ENCODE results near the gene PSMB10.
"Not testable (repeated sequence)": the region's sequence is repeated elsewhere in the genome, so short reads cannot be mapped to it uniquely, and the experiment has no call there.

PSMB10 gene

DNA sequence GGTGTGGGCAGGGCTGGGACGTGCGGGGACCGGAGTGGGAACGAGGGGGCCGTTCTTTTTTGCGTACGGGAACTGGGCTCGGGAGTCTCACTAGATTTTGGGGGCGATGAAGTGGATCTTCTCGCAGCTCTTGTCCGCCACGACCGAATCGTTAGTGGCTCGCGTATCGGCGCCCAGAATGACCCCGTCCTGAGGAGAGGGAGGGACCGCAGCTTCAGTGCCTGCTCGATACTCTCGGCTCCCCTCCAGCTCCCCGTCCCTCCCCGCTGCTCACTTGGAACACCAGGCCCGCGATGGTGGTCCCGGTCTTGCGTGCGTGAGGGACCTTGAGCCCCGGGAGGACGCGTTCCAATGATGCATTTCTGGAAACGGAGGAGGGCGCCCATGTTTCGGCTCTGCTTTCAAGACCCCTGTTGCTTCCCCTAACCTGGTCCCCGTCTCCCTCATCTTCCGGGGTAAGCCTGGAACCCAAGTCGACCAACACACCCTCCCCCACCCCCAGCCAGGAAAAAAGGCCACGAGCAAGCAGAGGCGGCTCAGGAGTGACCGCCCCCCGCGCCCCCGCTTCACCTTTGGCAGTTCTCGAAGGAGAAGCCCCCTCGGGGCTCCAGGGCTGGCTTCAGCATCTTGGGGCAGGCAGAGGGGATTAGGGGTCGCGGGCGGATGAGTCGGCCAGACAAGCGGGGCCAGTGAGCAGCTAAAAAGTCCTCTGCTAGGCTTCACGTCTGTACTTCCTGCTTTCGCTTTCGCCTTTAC lies at the start of gene PSMB10:
PSMB10 (minus strand) TSS at position 727 of the 756 bp plus-strand sequence; CDS start at position 626, 101 bp downstream.
- DNase-seq: peak; percentile 30 to 56 (median 44)

DNA sequence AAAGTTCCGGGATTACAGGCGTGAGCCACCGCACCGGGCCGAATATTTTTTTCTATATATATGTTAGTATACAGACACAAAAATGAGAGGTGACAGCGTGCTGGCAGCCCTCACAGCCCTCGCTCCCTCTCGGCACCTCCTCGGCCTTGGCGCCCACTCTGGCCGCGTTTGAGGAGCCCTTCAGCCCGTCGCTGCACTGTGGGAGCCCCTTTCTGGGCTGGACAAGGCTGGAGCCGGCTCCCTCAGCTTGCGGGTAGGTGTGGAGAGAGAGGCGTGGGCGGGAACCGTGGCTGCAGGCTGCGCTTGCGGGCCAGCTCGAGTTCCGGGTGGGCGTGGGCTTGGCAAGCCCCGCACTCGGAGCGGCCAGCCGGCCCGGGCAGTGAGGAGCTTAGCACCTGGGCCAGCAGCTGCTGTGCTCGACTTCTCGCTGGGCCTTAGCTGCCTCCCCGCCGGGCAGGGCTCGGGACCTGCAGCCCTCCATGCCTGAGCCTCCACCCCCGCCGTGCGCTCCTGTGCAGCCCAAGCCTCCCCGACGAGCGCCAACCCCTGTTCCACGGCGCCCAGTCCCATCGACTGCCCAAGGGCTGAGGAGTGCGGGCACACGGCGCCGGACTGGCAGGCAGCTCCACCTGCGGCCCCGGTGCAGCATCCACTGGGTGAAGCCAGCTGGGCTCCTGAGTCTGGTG lies 45.5 kb upstream of the PSMB10 start:
- no peak for DNase-seq

- no peak for DNase-seq
Measured at GRCh38 chr16:67979955-67980678, 43.5 kb upstream of the PSMB10 start, which contains the start of gene DPEP3. Gene DPEP3, minus strand, starts transcription at chr16:67980499. Its CDS starts 119 bp downstream, at chr16:67980380.

DNA sequence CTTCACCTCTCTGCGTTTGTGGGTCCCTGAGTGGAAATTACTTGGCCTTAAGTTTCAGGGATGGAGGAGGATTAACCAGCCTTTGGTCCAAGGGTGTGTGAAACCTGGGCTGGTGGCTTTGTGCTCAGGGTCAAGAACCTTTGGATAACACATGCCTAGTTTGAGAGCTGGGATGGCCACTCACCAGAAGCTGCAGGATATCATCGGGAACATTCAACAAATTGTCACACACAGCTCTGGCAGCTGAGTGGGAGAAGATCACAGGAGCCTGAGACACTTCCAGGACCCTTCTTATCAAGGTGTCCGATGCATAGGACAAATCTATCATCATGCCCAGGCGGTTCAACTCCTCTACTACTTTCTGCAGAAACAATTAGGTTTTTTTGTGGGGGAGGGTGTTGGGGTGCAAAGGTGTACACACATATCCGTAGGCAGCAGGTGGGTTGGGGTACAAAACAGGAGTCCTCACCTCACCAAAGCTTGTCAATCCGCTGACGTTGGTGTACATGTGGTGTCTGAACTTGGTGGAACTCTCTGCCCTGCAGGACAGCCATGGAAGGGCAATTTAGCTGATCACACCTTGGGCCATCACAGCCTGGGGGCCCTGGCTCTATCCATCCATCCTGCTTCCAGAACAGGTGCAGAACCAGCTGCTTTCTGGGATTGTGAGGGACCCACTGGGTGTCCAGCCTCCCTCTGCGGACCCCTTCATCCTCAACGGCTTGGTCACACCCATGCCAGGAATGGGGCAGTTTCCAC lies 41.0 kb upstream of the PSMB10 start:
- no peak for DNase-seq

DNA sequence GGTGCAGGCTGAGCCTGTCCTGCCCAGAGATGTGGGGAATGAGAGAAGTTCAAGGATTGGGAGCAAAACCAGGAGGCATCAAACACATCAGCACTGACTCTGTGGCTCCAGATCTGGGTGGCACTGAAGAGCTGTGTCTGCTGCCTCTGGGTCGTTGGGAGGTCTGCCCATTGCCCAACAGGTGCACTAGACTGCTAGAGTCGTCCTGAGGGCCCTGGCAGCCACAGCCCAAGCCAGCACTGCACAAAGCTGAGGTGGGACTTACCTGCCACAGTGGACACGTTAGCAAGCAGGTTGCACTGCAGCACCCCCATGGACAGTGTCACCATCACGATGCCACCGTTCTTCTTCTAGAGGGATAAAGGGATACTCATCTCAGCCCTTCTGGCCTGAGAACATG lies 40.4 kb upstream of the PSMB10 start:
- DNase-seq: no peak

GRCh38 chr16:67976205-67976604 lies 39.6 kb upstream of the PSMB10 start:
- DNase-seq: no peak

GRCh38 chr16:67975321-67976105 lies 38.9 kb upstream of the PSMB10 start:
- DNase-seq: no peak

GRCh38 chr16:67972285-67972684 lies 35.6 kb upstream of the PSMB10 start:
- DNase-seq: not testable (repeated sequence)

DNA sequence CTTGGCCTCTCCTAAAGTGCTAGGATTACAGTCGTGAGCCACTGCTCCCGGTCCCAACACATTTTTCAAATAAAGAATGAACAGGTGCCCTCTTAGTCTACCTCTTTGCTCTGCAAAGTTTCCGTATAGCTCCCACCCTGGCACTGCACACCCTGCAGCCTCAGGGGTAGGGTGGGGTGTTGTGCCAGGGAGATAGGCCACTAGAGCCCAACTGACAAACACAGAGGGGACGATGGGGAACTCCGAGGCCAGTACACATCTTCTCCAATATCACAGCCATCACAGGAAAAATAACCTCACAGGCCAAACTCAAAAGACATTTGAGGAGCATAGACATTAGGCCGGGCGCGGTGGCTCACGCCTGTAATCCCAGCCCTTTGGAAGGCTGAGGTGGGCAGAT lies 34.5 kb upstream of the PSMB10 start:
- no peak for DNase-seq

DNA sequence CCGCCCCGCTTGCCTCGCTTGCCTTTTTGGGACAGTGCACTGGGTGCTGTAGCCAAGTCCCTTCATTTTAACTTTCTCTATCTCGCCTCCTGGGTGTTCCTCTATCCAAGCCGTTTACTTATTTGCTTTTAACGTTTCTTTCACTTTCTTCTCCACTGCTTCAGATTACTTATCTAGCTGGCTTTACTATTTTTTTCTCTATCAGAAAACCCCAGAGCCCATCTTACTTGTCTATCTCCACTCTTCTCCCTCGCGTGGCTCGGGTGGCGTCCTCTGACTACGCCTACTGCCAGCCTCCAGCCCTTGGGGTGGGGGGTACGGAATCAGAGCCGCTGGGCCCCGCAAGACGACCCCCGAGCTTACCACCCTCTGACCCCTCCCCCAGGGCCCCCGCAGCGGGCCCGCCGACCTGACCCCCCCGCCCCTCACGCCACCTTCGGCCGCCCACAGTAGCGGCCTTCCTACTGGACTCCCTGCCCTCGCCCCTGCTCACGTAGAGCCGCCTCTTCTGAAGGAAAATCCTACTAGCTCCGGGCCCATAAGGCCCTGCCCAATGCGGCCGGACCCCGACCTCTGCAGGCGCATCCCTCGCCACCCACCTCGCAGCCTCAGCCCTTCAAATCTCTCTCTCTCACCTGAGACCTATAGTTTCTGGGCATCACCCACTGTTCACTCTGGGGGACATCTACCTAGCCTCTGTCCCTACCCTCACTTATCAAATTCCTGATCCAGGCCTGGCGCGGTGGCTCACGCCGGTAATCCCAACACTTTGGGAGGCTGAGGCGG lies 32.8 kb upstream of the PSMB10 start:
- DNase-seq: no peak

- DNase-seq: peak; percentile 53 to 84 (median 64)
Measured at GRCh38 chr16:67968400-67969253, 32.0 kb upstream of the PSMB10 start, which contains the start of gene SLC12A4. Gene SLC12A4, minus strand, starts transcription at chr16:67968637. Its CDS starts 84 bp downstream, at chr16:67968553.

GRCh38 chr16:67967958-67968399 lies 31.3 kb upstream of the PSMB10 start:
- DNase-seq: peak in 1 of 4 experiments; percentile 21

GRCh38 chr16:67967183-67967957 lies 30.7 kb upstream of the PSMB10 start:
- DNase-seq: peak in 1 of 4 experiments; percentile 10

- no peak for DNase-seq
Measured at GRCh38 chr16:67966549-67967182, 30.0 kb upstream of the PSMB10 start.

DNA sequence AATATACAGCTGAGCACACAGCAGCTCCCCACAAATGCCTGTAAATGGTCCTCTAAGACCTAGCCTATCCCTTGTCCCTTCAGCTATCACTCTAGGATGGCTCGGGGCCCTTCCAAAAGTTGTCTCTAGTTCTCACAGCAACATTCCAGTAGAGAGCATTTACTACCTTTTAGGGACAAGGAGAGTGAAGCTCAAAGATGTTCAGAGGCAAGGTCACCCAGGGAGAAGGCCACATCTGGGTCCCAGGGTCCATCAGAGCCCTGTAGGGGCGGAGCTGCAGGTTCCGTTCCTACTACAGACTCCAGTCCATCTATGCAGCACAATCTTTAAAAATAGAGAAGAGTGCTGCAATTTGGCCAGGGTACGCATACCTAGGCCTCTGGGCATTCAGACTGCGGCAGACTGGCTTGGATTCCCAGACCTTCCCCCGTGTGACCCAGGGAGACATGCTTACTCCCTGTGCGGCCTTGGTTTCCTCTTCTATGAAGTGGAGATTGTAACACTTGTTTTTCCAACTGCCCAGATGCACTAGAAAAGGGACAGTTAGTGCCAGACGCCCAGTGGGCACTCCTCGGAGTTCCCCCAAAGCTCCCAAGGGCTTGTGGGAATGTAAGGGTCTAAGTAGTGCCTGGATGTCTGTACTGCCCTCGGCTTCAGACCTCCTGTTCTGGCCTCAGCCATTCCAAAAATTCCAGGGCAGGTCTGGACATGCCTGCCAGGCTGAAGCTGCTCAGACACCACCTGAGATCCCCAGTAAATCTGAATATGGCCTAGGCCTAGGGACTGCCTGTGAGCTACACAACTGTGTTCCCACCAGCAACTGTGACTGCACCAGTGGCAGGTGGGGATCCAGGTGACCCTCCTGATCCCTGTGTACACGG lies 29.3 kb upstream of the PSMB10 start:
- DNase-seq: no peak

DNA sequence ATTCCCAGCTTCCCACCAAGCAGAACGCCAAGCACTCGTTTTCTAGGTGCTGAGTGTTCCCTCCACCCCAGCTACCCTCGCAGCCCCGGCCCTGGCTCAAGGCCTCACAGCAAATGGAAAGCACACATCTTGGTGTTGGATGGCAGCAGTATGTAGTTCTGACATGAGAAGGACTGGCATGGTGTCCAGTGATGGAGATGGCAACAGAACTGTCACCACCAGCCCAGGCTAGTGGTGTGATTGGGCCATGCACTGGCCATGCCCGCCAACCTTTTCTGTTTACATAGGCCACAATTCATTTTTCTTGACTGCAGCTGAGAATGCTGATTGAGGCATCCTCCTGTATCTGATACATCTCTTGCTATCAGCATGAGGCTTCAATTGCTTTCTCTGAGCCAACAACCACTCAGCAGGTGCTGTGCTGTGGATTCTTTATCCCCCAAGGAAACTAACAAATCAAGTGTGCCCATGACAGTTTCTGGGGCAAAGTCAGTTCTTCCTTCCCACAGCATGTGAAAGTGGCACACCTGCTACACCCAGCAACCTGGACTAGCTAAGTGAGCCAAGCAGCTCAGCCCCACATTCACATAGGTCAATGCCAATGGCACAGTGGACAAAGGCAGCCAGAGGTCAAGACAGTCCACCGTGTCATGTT lies 28.0 kb upstream of the PSMB10 start:
- DNase-seq: no peak
